ENCODE measurements around the gene ASXL2.

DNA sequence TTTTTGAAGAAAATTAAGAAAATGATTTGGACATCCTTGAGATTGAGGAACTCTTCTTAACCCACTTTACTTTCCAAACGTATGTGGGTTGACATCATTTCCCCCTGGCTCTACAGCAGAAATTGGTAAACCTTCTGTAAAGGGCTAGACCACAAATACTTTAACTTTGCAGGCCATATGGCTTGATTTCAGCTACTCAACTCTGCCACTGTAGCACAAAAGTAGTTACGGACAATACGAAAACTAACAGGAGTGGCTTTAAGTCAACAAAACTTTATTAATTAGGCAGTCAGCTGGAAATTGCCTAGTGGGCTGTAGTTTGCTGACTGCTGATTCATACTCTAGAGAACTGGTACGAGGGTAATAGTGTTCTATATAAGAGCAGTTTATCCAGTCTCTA, 121.8 kb downstream of the ASXL2 start:
- TF ChIP-seq TAF1 (IDR thresholded peaks at IDR 0.05; ENCODE audit: low read depth, low read length) (no peak), POLR2AphosphoS5 (IDR thresholded peaks at IDR 0.05; ENCODE audit: low read depth, low read length) (no peak)
